ENCODE data around the gene ZFHX3.

GRCh38 chr16:72859581-72859980 lies 188.3 kb downstream of the ZFHX3 start:
- no peak for TF ChIP-seq CTCF (IDR thresholded peaks at IDR 0.05; ENCODE audit: control extremely low read depth in 1 of 3, insufficient read depth in 1 of 3, low read depth in 1 of 3, low read length in 3 of 3)
- TF ChIP-seq USF2 (IDR thresholded peaks at IDR 0.05; ENCODE audit: low read length), result no peak
- TF ChIP-seq RFX5 (IDR thresholded peaks at IDR 0.05; ENCODE audit: borderline replicate concordance, low read depth, low read length), result no peak
- TF ChIP-seq BRCA1 (IDR thresholded peaks at IDR 0.05; ENCODE audit: low read depth, low read length), result no peak
- TF ChIP-seq KDM5A (IDR thresholded peaks at IDR 0.05; ENCODE audit: low read length), result no peak
- no peak for TF ChIP-seq MAFK (IDR thresholded peaks at IDR 0.05; ENCODE audit: low read depth, low read length)
- TF ChIP-seq POLR2A (IDR thresholded peaks at IDR 0.05; ENCODE audit: control extremely low read depth in 1 of 2, low read depth in 2 of 2, low read length in 2 of 2), result no peak
- TF ChIP-seq YY1 (IDR thresholded peaks at IDR 0.05; ENCODE audit: low read depth, low read length), result no peak
- no peak for TF ChIP-seq RAD21 (IDR thresholded peaks at IDR 0.05 in 1 of 2, conservative IDR thresholded peaks at IDR 0.05 in 1 of 2; ENCODE audit: low read depth in 2 of 2, low read length in 2 of 2)
- TF ChIP-seq SIN3A (conservative IDR thresholded peaks at IDR 0.05 in 1 of 2, IDR thresholded peaks at IDR 0.05 in 1 of 2; ENCODE audit: low read depth in 1 of 2, low read length in 2 of 2), result no peak
- TF ChIP-seq HDAC2 (IDR thresholded peaks at IDR 0.05; ENCODE audit: borderline replicate concordance in 1 of 2, low read depth in 2 of 2, low read length in 2 of 2), result no peak
